BJ (cell line): ENCODE results near the gene UGT8. TPM values are rescaled to one million over a fixed set of nuclear protein-coding genes. Genes with fewer than 3 reads are reported as not detected.
"Not testable (repeated sequence)": the region's sequence is repeated elsewhere in the genome, so short reads cannot be mapped to it uniquely, and the experiment has no call there.

Source experiments
- CTCF ChIA-PET: fragments of 350-600 bp; formaldehyde crosslinking; extraction: SDS; loops from one replicate; lab custom pipeline; 2021; ENCODE audit warnings: antibody characterized with exemption, inconsistent platforms; lab: Yijun Ruan, JAX
- POLR2A ChIA-PET: fragments of 300-600 bp; sonication (Branson Sonifier 250); formaldehyde crosslinking; extraction: SDS; loops from one replicate; lab custom pipeline; 2021; ENCODE audit warnings: antibody characterized with exemption; lab: Charles Lee
- DNase-seq: peaks from one replicate; pipeline ENCODE4 v3.0.0-alpha.2; 2011; ENCODE audit warnings: low read depth
- H3K27me3 ChIP-seq: 2 replicates; pipeline ENCODE4 v1.6.0; 2011; ENCODE audit warnings: low read length; ENCODE audit not compliant: control insufficient read depth, insufficient read depth
- H3K36me3 ChIP-seq: 2 replicates; pipeline ENCODE4 v1.5.1; 2011; ENCODE audit warnings: low read length; ENCODE audit not compliant: control insufficient read depth, insufficient read depth
- H3K4me3 ChIP-seq: 2 replicates; pipeline ENCODE4 v1.5.1; 2011; ENCODE audit warnings: low read depth, mild to moderate bottlenecking, control low read depth, low read length
- CTCF ChIP-seq: IDR thresholded peaks from 2 replicates; pipeline ENCODE4 v1.5.1; 2011; ENCODE audit warnings: low read depth, mild to moderate bottlenecking, control low read depth, inconsistent platforms, low read length, moderate library complexity; ENCODE audit not compliant: insufficient read depth
- polyA plus RNA-seq: library from polyadenylated mRNA; depleted of rRNA; stranded (reverse); fragments of >200 nt; gene quantifications from 2 replicates; pipeline ENCODE4 v1.2.3, GENCODE V29; 2011

The UGT8 gene
- polyA plus RNA-seq, 1 experiment = not detected

GRCh38 chr4:114658776-114659175 lies 60.2 kb downstream of the UGT8 start:
- CTCF ChIA-PET = interaction anchor here (0.6 to 3.3 kb wide), 10 partner anchors 10 to 607 kb away, joined by 3 to 23 read pairs (median 3); no protein-coding TSS in a partner anchor
- Histone ChIP-seq H3K4me3 (no peak overlapping the region), H3K27me3 (no peaks in the 10 kb centered on the region), H3K36me3 (no peaks in the 10 kb centered on the region)
- no peak for DNase-seq
- POLR2A ChIA-PET = no interaction called here
- no peak for TF ChIP-seq CTCF

- DNase-seq = no peak
- ChIA-PET CTCF (interaction anchor here (0.6 to 3.3 kb wide), 8 partner anchors 12 to 275 kb away, joined by 3 to 23 read pairs (median 3); no protein-coding TSS in a partner anchor), POLR2A (no interaction called here)
- H3K36me3 ChIP-seq = no peaks in the 10 kb centered on the region
- no peaks in the 10 kb centered on the region for H3K27me3 ChIP-seq
- H3K4me3 ChIP-seq = no peak overlapping the region
- TF ChIP-seq CTCF = peak; percentile 89
Measured at GRCh38 chr4:114659386-114660008, 60.9 kb downstream of the UGT8 start.

GRCh38 chr4:114663083-114663482 lies 64.5 kb downstream of the UGT8 start:
- CTCF ChIA-PET = interaction anchor here (1.4 to 2.0 kb wide), 2 partner anchors 10 to 275 kb away, joined by 3 to 6 read pairs; no protein-coding TSS in a partner anchor
- POLR2A ChIA-PET = no interaction called here
- DNase-seq = no peak
- Histone ChIP-seq H3K4me3 (no peak overlapping the region), H3K36me3 (no peaks in the 10 kb centered on the region), H3K27me3 (no peaks in the 10 kb centered on the region)
- no peak for TF ChIP-seq CTCF

GRCh38 chr4:114668577-114668976 lies 70.0 kb downstream of the UGT8 start:
- DNase-seq = no peak
- POLR2A ChIA-PET = no interaction called here
- no peak for TF ChIP-seq CTCF
- no peaks in the 10 kb centered on the region for H3K36me3 ChIP-seq
- H3K27me3 ChIP-seq = no peaks in the 10 kb centered on the region
- H3K4me3 ChIP-seq = no peak overlapping the region
- CTCF ChIA-PET = interaction anchor here (1.2 kb wide), 1 partner anchor 10 kb away, joined by 4 read pairs; no protein-coding TSS in a partner anchor

GRCh38 chr4:114670733-114671132 lies 72.1 kb downstream of the UGT8 start:
- DNase-seq, H3K36me3 ChIP-seq, H3K4me3 ChIP-seq, CTCF ChIA-PET, H3K27me3 ChIP-seq, POLR2A ChIA-PET: not testable (repeated sequence)
